Measurements from ENCODE around the gene ZNF205.

The ZNF205 gene

GRCh38 chr16:3101018-3101840 lies 11.2 kb upstream of the ZNF205 start:
- no peak for DNase-seq (ENCODE audit: low read depth in 2 of 2)

- DNase-seq (ENCODE audit: low read depth in 2 of 2) = peak in 1 of 2 donors; percentile 16
These were observed 10.4 kb upstream of the ZNF205 start for GRCh38 chr16:3101841-3102470.

- DNase-seq (ENCODE audit: low read depth in 2 of 2) = peak; percentile 79 to 80
These were observed 6.0 kb upstream of the ZNF205 start for GRCh38 chr16:3106205-3106928.

- DNase-seq (ENCODE audit: low read depth in 2 of 2) = no peak
These were observed 642 bp downstream of the ZNF205 start for GRCh38 chr16:3112881-3113574.

GRCh38 chr16:3113765-3114479 lies 1.5 kb downstream of the ZNF205 start:
- DNase-seq (ENCODE audit: low read depth in 2 of 2) = no peak

- DNase-seq (ENCODE audit: low read depth in 2 of 2) = no peak
These were observed 2.6 kb downstream of the ZNF205 start for GRCh38 chr16:3115003-3115402.

GRCh38 chr16:3115561-3115960 lies 3.2 kb downstream of the ZNF205 start:
- DNase-seq (ENCODE audit: low read depth in 2 of 2) = no peak

- DNase-seq (ENCODE audit: low read depth in 2 of 2) = no peak
These were observed 5.9 kb downstream of the ZNF205 start for GRCh38 chr16:3118204-3118790.

GRCh38 chr16:3118846-3119245 lies 6.5 kb downstream of the ZNF205 start:
- no peak for DNase-seq (ENCODE audit: low read depth in 2 of 2)

- DNase-seq (ENCODE audit: low read depth in 2 of 2) = no peak
These were observed 6.9 kb downstream of the ZNF205 start for GRCh38 chr16:3119286-3119685.

GRCh38 chr16:3119701-3120408 lies 7.5 kb downstream of the ZNF205 start:
- no peak for DNase-seq (ENCODE audit: low read depth in 2 of 2)

- no peak for DNase-seq (ENCODE audit: low read depth in 2 of 2)
These were observed 8.0 kb downstream of the ZNF205 start for GRCh38 chr16:3120435-3120834.

GRCh38 chr16:3121851-3122467 lies 9.6 kb downstream of the ZNF205 start:
- no peak for DNase-seq (ENCODE audit: low read depth in 2 of 2)

GRCh38 chr16:3122926-3123570 lies 10.7 kb downstream of the ZNF205 start:
- DNase-seq (ENCODE audit: low read depth in 2 of 2) = no peak

- peak; percentile 91 to 95 for DNase-seq (ENCODE audit: low read depth in 2 of 2)
These were observed 11.8 kb downstream of the ZNF205 start for GRCh38 chr16:3123986-3124886.

- no peak for DNase-seq (ENCODE audit: low read depth in 2 of 2)
These were observed 15.4 kb downstream of the ZNF205 start for GRCh38 chr16:3127745-3128144.

- DNase-seq (ENCODE audit: low read depth in 2 of 2) = peak; percentile 49 to 52
These were observed 17.0 kb downstream of the ZNF205 start for GRCh38 chr16:3129137-3130131.
